Kidney tubule cell (primary cell): ENCODE data around the gene UGT1A3.
"Not testable (repeated sequence)": the region's sequence is repeated elsewhere in the genome, so short reads cannot be mapped to it uniquely, and the experiment has no call there.

ENCODE experiments used
- DNase-seq: peaks from one replicate; pipeline ENCODE4 v3.0.0-alpha.2; 2018; ENCODE audit warnings: low spot score

UGT1A3 gene

GRCh38 chr2:233728723-233729301, at the start of gene UGT1A3:
Gene UGT1A3 (plus strand): TSS chr2:233729042. CDS start chr2:233729127, 85 bp downstream.
- no peak for DNase-seq

DNA sequence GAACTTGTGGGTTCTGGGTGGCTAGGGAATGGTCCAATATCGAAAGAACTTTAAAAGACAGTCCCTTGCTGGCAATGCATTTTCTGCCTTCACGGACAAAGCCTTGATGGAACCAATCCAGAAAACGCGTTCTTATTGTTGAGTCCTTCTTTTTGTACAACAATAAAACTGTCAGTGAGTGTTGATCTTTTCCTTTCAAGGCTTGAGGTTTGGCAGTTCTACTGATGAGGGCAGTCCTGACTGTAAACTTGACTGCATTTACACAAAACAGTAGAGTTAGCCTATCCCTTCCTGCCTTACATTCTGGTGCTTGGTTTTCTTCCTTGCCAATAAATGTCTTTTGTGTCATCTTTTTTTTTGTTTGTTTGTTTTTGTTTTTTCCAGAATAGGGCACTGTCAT, 49.6 kb upstream of the UGT1A3 start:
- DNase-seq: no peak

- peak; percentile 20 for DNase-seq
These were observed 48.3 kb upstream of the UGT1A3 start for GRCh38 chr2:233680361-233681045.

- no peak for DNase-seq
These were observed 47.2 kb upstream of the UGT1A3 start, which contains the start of gene UGT1A7 for GRCh38 chr2:233681521-233682099. Gene UGT1A7 (plus strand): TSS chr2:233681901. CDS start chr2:233681938, 37 bp downstream.

- no peak for DNase-seq
These were observed 44.2 kb upstream of the UGT1A3 start for GRCh38 chr2:233684640-233685039.

DNA sequence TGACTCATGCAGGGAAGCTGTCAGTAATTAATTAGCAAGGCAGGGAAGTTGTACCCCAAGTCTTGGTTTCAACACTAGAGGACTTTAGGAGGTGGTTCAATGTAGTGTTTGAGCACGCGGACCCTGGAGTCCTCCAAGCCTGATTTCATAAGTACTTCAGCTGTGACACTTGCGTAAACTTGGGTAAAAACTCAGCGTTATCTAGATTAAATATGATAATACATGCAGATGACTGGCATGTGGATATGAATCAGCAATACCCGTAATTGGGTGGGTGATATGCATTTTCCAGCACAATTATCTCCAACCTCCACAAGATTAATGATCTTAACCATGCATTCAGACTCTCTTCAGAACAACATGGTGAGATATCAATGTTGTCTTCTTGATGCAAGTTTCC, 41.9 kb upstream of the UGT1A3 start:
- DNase-seq: no peak

- no peak for DNase-seq
These were observed 40.5 kb upstream of the UGT1A3 start for GRCh38 chr2:233688341-233688740.

- no peak for DNase-seq
These were observed 39.8 kb upstream of the UGT1A3 start for GRCh38 chr2:233689031-233689430.

DNA sequence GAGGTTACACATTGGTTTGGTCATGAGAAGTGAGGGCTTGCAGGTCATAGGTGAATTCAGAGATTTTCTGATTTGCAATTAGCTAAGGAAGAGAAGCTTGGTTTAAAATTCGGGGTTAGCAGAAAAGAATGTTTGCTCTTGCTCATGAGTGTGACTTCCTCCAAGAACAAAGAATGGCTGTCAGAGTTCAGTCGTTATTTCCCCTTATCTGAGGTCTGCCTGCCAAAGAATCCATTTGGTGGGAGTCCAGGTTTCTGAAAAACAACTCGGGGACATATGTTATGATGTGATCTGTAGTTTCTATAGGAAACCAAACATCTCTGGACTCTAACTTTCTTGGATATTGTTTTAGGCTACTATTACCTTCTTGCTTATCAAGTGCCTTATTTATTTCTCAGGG, 39.3 kb upstream of the UGT1A3 start:
- peak; percentile 13 for DNase-seq

GRCh38 chr2:233690444-233690843, 38.4 kb upstream of the UGT1A3 start:
- peak; percentile 70 for DNase-seq

GRCh38 chr2:233691443-233692433, 37.1 kb upstream of the UGT1A3 start:
- peak; percentile 78 for DNase-seq

- peak; percentile 68 for DNase-seq
These were observed 36.2 kb upstream of the UGT1A3 start, which contains the start of gene UGT1A6 for GRCh38 chr2:233692648-233693047. Gene UGT1A6 (plus strand): TSS chr2:233692890. CDS start chr2:233693005, 115 bp downstream.

GRCh38 chr2:233693963-233694362, 34.9 kb upstream of the UGT1A3 start:
- DNase-seq: peak; percentile 44

DNA sequence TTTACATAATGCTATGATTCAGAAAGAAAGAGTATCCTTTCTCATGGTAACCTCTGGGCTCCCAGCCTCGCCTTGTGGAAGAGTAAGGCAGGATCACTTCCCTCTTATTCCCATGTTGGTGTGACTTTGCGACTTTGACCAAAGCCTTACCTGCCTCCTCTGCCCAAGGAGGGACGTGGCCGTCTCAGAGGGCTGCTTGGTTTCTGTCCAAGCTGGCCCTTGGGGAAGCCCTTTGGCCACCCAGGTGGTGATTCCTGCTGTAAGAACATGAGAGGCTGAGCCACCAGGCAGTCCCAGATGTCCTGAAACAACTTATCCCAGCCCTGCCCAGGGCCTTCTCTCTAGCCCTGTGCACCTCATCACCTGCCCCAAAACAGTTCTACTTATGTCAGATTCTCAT, 30.1 kb upstream of the UGT1A3 start:
- DNase-seq: peak; percentile 21

GRCh38 chr2:233699424-233700027, 29.3 kb upstream of the UGT1A3 start:
- no peak for DNase-seq

DNA sequence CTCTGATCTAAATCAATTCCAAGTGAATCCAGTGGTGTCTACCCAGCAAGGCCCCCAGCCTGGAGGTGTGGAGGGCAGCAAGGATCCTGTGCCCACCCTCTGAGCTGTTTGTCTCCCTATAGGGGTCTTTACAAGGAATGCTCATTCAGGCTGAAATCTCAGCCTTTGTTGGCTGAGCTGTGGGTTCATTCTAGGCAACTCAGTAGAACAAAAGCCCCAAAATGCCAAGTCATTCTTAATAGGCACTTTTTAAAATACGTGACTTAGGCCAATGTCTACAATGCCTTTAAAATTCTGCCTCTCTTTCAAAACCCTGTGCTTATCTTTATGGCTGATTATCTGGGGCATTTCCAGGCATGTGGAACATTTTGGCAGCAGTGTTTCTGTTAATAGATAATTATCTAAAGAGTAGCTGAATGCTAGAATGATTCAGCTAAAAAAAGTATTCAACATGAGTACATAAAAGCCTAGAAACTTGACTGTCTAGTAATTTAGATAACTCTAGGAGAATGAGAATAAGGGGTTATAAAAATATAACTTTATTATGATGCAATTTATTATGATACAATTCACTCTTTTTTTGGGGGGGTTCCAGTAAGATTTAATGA, 28.7 kb upstream of the UGT1A3 start:
- DNase-seq: peak; percentile 90

- not testable (repeated sequence) for DNase-seq
These were observed 28.0 kb upstream of the UGT1A3 start for GRCh38 chr2:233700842-233701241.

- no peak for DNase-seq
These were observed 26.6 kb upstream of the UGT1A3 start for GRCh38 chr2:233702238-233702637.

- DNase-seq: peak; percentile 46
These were observed 22.8 kb upstream of the UGT1A3 start for GRCh38 chr2:233705911-233706506.

DNA sequence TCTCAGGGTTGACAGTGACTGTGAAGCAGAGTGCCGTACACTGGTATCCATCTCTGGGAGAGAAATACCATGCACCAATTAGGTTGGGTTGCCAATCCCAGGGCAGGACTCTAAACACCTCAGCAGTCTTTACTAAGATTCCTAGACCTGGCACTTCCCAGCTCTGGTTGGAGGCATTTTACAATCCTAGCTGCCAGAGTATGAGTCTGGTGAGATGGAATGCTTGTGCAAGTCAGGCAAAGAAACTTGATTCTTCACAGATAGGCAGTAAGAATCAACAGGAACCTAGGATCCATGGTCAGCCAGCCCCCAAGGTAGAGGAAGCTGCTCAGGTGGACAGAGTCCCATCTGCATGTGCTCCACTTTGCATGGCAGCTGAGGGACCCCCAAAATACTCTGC, 22.1 kb upstream of the UGT1A3 start:
- peak; percentile 70 for DNase-seq
